ENCODE measurements around the gene ZCCHC14.

ZCCHC14 gene

GRCh38 chr16:87420026-87421002, 72.5 kb downstream of the ZCCHC14 start:
- FAIRE-seq = no peak

GRCh38 chr16:87418644-87419043, 74.2 kb downstream of the ZCCHC14 start:
- TF ChIP-seq POLR2A (IDR thresholded peaks at IDR 0.05; ENCODE audit: low read depth, low read length) (no peak), TAF1 (IDR thresholded peaks at IDR 0.05; ENCODE audit: low read depth, low read length) (no peak), POLR2AphosphoS5 (IDR thresholded peaks at IDR 0.05; ENCODE audit: low read depth, low read length) (no peak), POU2F2 (IDR thresholded peaks at IDR 0.05; ENCODE audit: low read depth, low read length) (no peak), PAX5 (IDR thresholded peaks at IDR 0.05; ENCODE audit: insufficient read depth, low read length, severe bottlenecking) (no peak), SPI1 (IDR thresholded peaks at IDR 0.05; ENCODE audit: low read depth, low read length) (no peak)
- no peak for FAIRE-seq
- no peak for DNase-seq (ENCODE audit: insufficient read length, low spot score)

More at GRCh38 chr16:87420026-87421002, 72.5 kb downstream of the ZCCHC14 start:
- DNase-seq (ENCODE audit: insufficient read length, low spot score) = no peak
- TF ChIP-seq POU2F2 (IDR thresholded peaks at IDR 0.05; ENCODE audit: low read depth, low read length) = no peak
- TF ChIP-seq PAX5 (IDR thresholded peaks at IDR 0.05; ENCODE audit: insufficient read depth, low read length, severe bottlenecking) = no peak
- TF ChIP-seq POLR2AphosphoS5 (IDR thresholded peaks at IDR 0.05; ENCODE audit: low read depth, low read length) = no peak
- TF ChIP-seq POLR2A (IDR thresholded peaks at IDR 0.05; ENCODE audit: low read depth, low read length) = no peak
- TF ChIP-seq SPI1 (IDR thresholded peaks at IDR 0.05; ENCODE audit: low read depth, low read length) = no peak
- TF ChIP-seq TAF1 (IDR thresholded peaks at IDR 0.05; ENCODE audit: low read depth, low read length) = no peak

GRCh38 chr16:87418216-87418615, 74.6 kb downstream of the ZCCHC14 start:
- TF ChIP-seq SPI1 (IDR thresholded peaks at IDR 0.05; ENCODE audit: low read depth, low read length) = no peak
- no peak for TF ChIP-seq POLR2AphosphoS5 (IDR thresholded peaks at IDR 0.05; ENCODE audit: low read depth, low read length)
- no peak for TF ChIP-seq POU2F2 (IDR thresholded peaks at IDR 0.05; ENCODE audit: low read depth, low read length)
- TF ChIP-seq TAF1 (IDR thresholded peaks at IDR 0.05; ENCODE audit: low read depth, low read length) = no peak
- no peak for TF ChIP-seq POLR2A (IDR thresholded peaks at IDR 0.05; ENCODE audit: low read depth, low read length)
- TF ChIP-seq PAX5 (IDR thresholded peaks at IDR 0.05; ENCODE audit: insufficient read depth, low read length, severe bottlenecking) = no peak
- FAIRE-seq (no peak), DNase-seq (ENCODE audit: insufficient read length, low spot score) (no peak)

GRCh38 chr16:87417528-87417910, 75.3 kb downstream of the ZCCHC14 start:
- FAIRE-seq = no peak
- no peak for TF ChIP-seq SPI1 (IDR thresholded peaks at IDR 0.05; ENCODE audit: low read depth, low read length)
- TF ChIP-seq TAF1 (IDR thresholded peaks at IDR 0.05; ENCODE audit: low read depth, low read length) = no peak
- no peak for TF ChIP-seq POU2F2 (IDR thresholded peaks at IDR 0.05; ENCODE audit: low read depth, low read length)
- no peak for TF ChIP-seq POLR2A (IDR thresholded peaks at IDR 0.05; ENCODE audit: low read depth, low read length)
- no peak for TF ChIP-seq PAX5 (IDR thresholded peaks at IDR 0.05; ENCODE audit: insufficient read depth, low read length, severe bottlenecking)
- TF ChIP-seq POLR2AphosphoS5 (IDR thresholded peaks at IDR 0.05; ENCODE audit: low read depth, low read length) = no peak
- DNase-seq (ENCODE audit: insufficient read length, low spot score) = no peak

- FAIRE-seq = no peak
- DNase-seq (ENCODE audit: insufficient read length, low spot score) = no peak
- TF ChIP-seq POU2F2 (IDR thresholded peaks at IDR 0.05; ENCODE audit: low read depth, low read length) (no peak), POLR2AphosphoS5 (IDR thresholded peaks at IDR 0.05; ENCODE audit: low read depth, low read length) (no peak), POLR2A (IDR thresholded peaks at IDR 0.05; ENCODE audit: low read depth, low read length) (no peak)
Observed at GRCh38 chr16:87416826-87417527, 75.8 kb downstream of the ZCCHC14 start.

- no peak for FAIRE-seq
- TF ChIP-seq PAX5 (IDR thresholded peaks at IDR 0.05; ENCODE audit: insufficient read depth, low read length, severe bottlenecking) = no peak
- TF ChIP-seq SPI1 (IDR thresholded peaks at IDR 0.05; ENCODE audit: low read depth, low read length) = no peak
- TF ChIP-seq POU2F2 (IDR thresholded peaks at IDR 0.05; ENCODE audit: low read depth, low read length) = no peak
- no peak for DNase-seq (ENCODE audit: insufficient read length, low spot score)
Observed at GRCh38 chr16:87415441-87415840, 77.4 kb downstream of the ZCCHC14 start.

- FAIRE-seq = no peak
- DNase-seq (ENCODE audit: insufficient read length, low spot score) = no peak
- TF ChIP-seq TAF1 (IDR thresholded peaks at IDR 0.05; ENCODE audit: low read depth, low read length) = no peak
- no peak for TF ChIP-seq PAX5 (IDR thresholded peaks at IDR 0.05; ENCODE audit: insufficient read depth, low read length, severe bottlenecking)
- TF ChIP-seq SPI1 (IDR thresholded peaks at IDR 0.05; ENCODE audit: low read depth, low read length) = no peak
- no peak for TF ChIP-seq POLR2A (IDR thresholded peaks at IDR 0.05; ENCODE audit: low read depth, low read length)
- TF ChIP-seq POLR2AphosphoS5 (IDR thresholded peaks at IDR 0.05; ENCODE audit: low read depth, low read length) = no peak
- TF ChIP-seq POU2F2 (IDR thresholded peaks at IDR 0.05; ENCODE audit: low read depth, low read length) = no peak
Observed at GRCh38 chr16:87414251-87414680, 78.6 kb downstream of the ZCCHC14 start.

GRCh38 chr16:87412996-87413421, 79.8 kb downstream of the ZCCHC14 start:
- TF ChIP-seq POU2F2 (IDR thresholded peaks at IDR 0.05; ENCODE audit: low read depth, low read length) (no peak), TAF1 (IDR thresholded peaks at IDR 0.05; ENCODE audit: low read depth, low read length) (no peak), POLR2A (IDR thresholded peaks at IDR 0.05; ENCODE audit: low read depth, low read length) (no peak), POLR2AphosphoS5 (IDR thresholded peaks at IDR 0.05; ENCODE audit: low read depth, low read length) (no peak), SPI1 (IDR thresholded peaks at IDR 0.05; ENCODE audit: low read depth, low read length) (no peak), PAX5 (IDR thresholded peaks at IDR 0.05; ENCODE audit: insufficient read depth, low read length, severe bottlenecking) (no peak)
- DNase-seq (ENCODE audit: insufficient read length, low spot score) = no peak
- FAIRE-seq = no peak

GRCh38 chr16:87412371-87412995, 80.3 kb downstream of the ZCCHC14 start:
- no peak for DNase-seq (ENCODE audit: insufficient read length, low spot score)
- FAIRE-seq = no peak
- TF ChIP-seq POU2F2 (IDR thresholded peaks at IDR 0.05; ENCODE audit: low read depth, low read length) (no peak), TAF1 (IDR thresholded peaks at IDR 0.05; ENCODE audit: low read depth, low read length) (no peak), SPI1 (IDR thresholded peaks at IDR 0.05; ENCODE audit: low read depth, low read length) (no peak)
